Rectal smooth muscle tissue (tissue), 1 donor: ENCODE results near the gene KSR2.

Experiments
- H3K27ac ChIP-seq: one replicate; pipeline ENCODE4 v1.7.0; 2013; ENCODE audit warnings: low read depth, low read length, inconsistent platforms
- H3K27me3 ChIP-seq: one replicate; pipeline ENCODE4 v1.7.0; 2013; ENCODE audit warnings: low read length; ENCODE audit not compliant: control insufficient read depth, insufficient read depth
- H3K36me3 ChIP-seq: one replicate; pipeline ENCODE4 v1.7.0; 2013; ENCODE audit warnings: low read length; ENCODE audit not compliant: control insufficient read depth, insufficient read depth
- H3K4me1 ChIP-seq: one replicate; pipeline ENCODE4 v1.7.0; 2013; ENCODE audit warnings: low read length; ENCODE audit not compliant: control insufficient read depth, insufficient read depth
- H3K4me3 ChIP-seq: one replicate; pipeline ENCODE4 v1.7.0; 2013; ENCODE audit warnings: low read length
- H3K9ac ChIP-seq: one replicate; pipeline ENCODE4 v1.7.0; 2013; ENCODE audit warnings: low read length

Gene KSR2

GRCh38 chr12:117674313-117674712 is 294.5 kb downstream of the KSR2 start:
- Histone ChIP-seq H3K27me3 (no peaks in the 10 kb centered on the region), H3K4me3 (no peak overlapping the region)

GRCh38 chr12:117671734-117672133 is 297.1 kb downstream of the KSR2 start:
- H3K36me3 ChIP-seq: no peaks in the 10 kb centered on the region
- no peak overlapping the region for H3K4me3 ChIP-seq
- H3K27me3 ChIP-seq: no peaks in the 10 kb centered on the region
- no peak overlapping the region for H3K9ac ChIP-seq
- no peak overlapping the region for H3K27ac ChIP-seq
- no peaks in the 10 kb centered on the region for H3K4me1 ChIP-seq

More at GRCh38 chr12:117674313-117674712, 294.5 kb downstream of the KSR2 start:
- Histone ChIP-seq H3K27ac (no peak overlapping the region), H3K9ac (no peak overlapping the region), H3K36me3 (no peaks in the 10 kb centered on the region), H3K4me1 (no peaks in the 10 kb centered on the region)

GRCh38 chr12:117664169-117664568 is 304.6 kb downstream of the KSR2 start:
- Histone ChIP-seq H3K4me1 (no peaks in the 10 kb centered on the region), H3K36me3 (no peaks in the 10 kb centered on the region), H3K27ac (no peak overlapping the region), H3K9ac (no peak overlapping the region), H3K4me3 (no peak overlapping the region), H3K27me3 (no peaks in the 10 kb centered on the region)

GRCh38 chr12:117662620-117663395 is 306.0 kb downstream of the KSR2 start:
- no peaks in the 10 kb centered on the region for H3K27me3 ChIP-seq
- H3K4me1 ChIP-seq: no peaks in the 10 kb centered on the region
- no peaks in the 10 kb centered on the region for H3K36me3 ChIP-seq
- no peak overlapping the region for H3K9ac ChIP-seq
- H3K4me3 ChIP-seq: no peak overlapping the region
- H3K27ac ChIP-seq: no peak overlapping the region

- no peaks in the 10 kb centered on the region for H3K27me3 ChIP-seq
These were observed 306.6 kb downstream of the KSR2 start for GRCh38 chr12:117662220-117662619.

GRCh38 chr12:117661471-117661870 is 307.3 kb downstream of the KSR2 start:
- H3K36me3 ChIP-seq: no peaks in the 10 kb centered on the region
- H3K4me1 ChIP-seq: no peaks in the 10 kb centered on the region
- no peak overlapping the region for H3K4me3 ChIP-seq
- no peak overlapping the region for H3K27ac ChIP-seq
- no peak overlapping the region for H3K9ac ChIP-seq
- no peaks in the 10 kb centered on the region for H3K27me3 ChIP-seq

More at GRCh38 chr12:117662220-117662619, 306.6 kb downstream of the KSR2 start:
- no peak overlapping the region for H3K4me3 ChIP-seq
- H3K4me1 ChIP-seq: no peaks in the 10 kb centered on the region
- H3K36me3 ChIP-seq: no peaks in the 10 kb centered on the region
- no peak overlapping the region for H3K9ac ChIP-seq
- no peak overlapping the region for H3K27ac ChIP-seq

GRCh38 chr12:117660896-117661295 is 307.9 kb downstream of the KSR2 start:
- no peaks in the 10 kb centered on the region for H3K27me3 ChIP-seq
- no peaks in the 10 kb centered on the region for H3K36me3 ChIP-seq
- H3K9ac ChIP-seq: no peak overlapping the region
- H3K27ac ChIP-seq: no peak overlapping the region
- H3K4me3 ChIP-seq: no peak overlapping the region
- H3K4me1 ChIP-seq: no peaks in the 10 kb centered on the region

GRCh38 chr12:117658226-117658625 is 310.6 kb downstream of the KSR2 start:
- Histone ChIP-seq H3K27me3 (no peaks in the 10 kb centered on the region), H3K9ac (no peak overlapping the region), H3K4me3 (no peak overlapping the region), H3K27ac (no peak overlapping the region), H3K4me1 (no peaks in the 10 kb centered on the region), H3K36me3 (no peaks in the 10 kb centered on the region)

- Histone ChIP-seq H3K36me3 (no peaks in the 10 kb centered on the region), H3K9ac (no peak overlapping the region), H3K27ac (no peak overlapping the region), H3K27me3 (no peaks in the 10 kb centered on the region), H3K4me1 (no peaks in the 10 kb centered on the region), H3K4me3 (no peak overlapping the region)
These were observed 319.0 kb downstream of the KSR2 start for GRCh38 chr12:117649796-117650195.

GRCh38 chr12:117646520-117646919 is 322.3 kb downstream of the KSR2 start:
- no peak overlapping the region for H3K27ac ChIP-seq
- H3K27me3 ChIP-seq: no peaks in the 10 kb centered on the region
- H3K36me3 ChIP-seq: no peaks in the 10 kb centered on the region
- H3K9ac ChIP-seq: no peak overlapping the region
- H3K4me3 ChIP-seq: no peak overlapping the region
- H3K4me1 ChIP-seq: no peaks in the 10 kb centered on the region

- Histone ChIP-seq H3K27ac (no peak overlapping the region), H3K4me3 (no peak overlapping the region), H3K36me3 (no peaks in the 10 kb centered on the region), H3K9ac (no peak overlapping the region), H3K4me1 (no peaks in the 10 kb centered on the region), H3K27me3 (no peaks in the 10 kb centered on the region)
These were observed 323.3 kb downstream of the KSR2 start for GRCh38 chr12:117645473-117645872.

- H3K4me3 ChIP-seq: no peak overlapping the region
- H3K9ac ChIP-seq: no peak overlapping the region
- H3K27me3 ChIP-seq: no peaks in the 10 kb centered on the region
- no peaks in the 10 kb centered on the region for H3K4me1 ChIP-seq
- H3K36me3 ChIP-seq: no peaks in the 10 kb centered on the region
- no peak overlapping the region for H3K27ac ChIP-seq
These were observed 324.8 kb downstream of the KSR2 start for GRCh38 chr12:117643971-117644370.

GRCh38 chr12:117641885-117642284 is 326.9 kb downstream of the KSR2 start:
- H3K27me3 ChIP-seq: no peaks in the 10 kb centered on the region
- H3K4me3 ChIP-seq: no peak overlapping the region
- H3K9ac ChIP-seq: no peak overlapping the region
- no peaks in the 10 kb centered on the region for H3K4me1 ChIP-seq
- H3K27ac ChIP-seq: no peak overlapping the region
- no peaks in the 10 kb centered on the region for H3K36me3 ChIP-seq
